H1 (cell line): Measurements from ENCODE around the gene NEDD8. TPM values are rescaled to one million over a fixed set of nuclear protein-coding genes. Genes with fewer than 3 reads are reported as not detected.
"Not testable (repeated sequence)": the region's sequence is repeated elsewhere in the genome, so short reads cannot be mapped to it uniquely, and the experiment has no call there.

Source experiments
- CTCF ChIA-PET: fragments of 300-600 bp; sonication (Branson Sonifier 250); formaldehyde crosslinking; loops from one replicate; lab custom pipeline; 2021; ENCODE audit not compliant: partially characterized antibody; lab: Charles Lee
- POLR2A ChIA-PET: fragments of 300-600 bp; sonication (Branson Sonifier 250); formaldehyde crosslinking; loops from one replicate; lab custom pipeline; 2021; ENCODE audit warnings: inconsistent platforms; ENCODE audit not compliant: partially characterized antibody; lab: Charles Lee
- DNase-seq, 2 experiments: peaks; one replicate each; pipeline versions ENCODE4 v3.0.0 to v3.0.0-alpha.2; 2010 to 2022; ENCODE audit warnings: low spot score in 2 of 2, low read depth in 1 of 2, mixed read lengths in 1 of 2
- FAIRE-seq: peaks from 2 replicates; lab custom pipeline; 2011; peaks lifted over from hg19 to GRCh38; lab: Jason Lieb, UNC
- H2AFZ ChIP-seq: 2 replicates; pipeline ENCODE4 v1.8.1; 2012; ENCODE audit warnings: low read length, inconsistent platforms
- H2AK5ac ChIP-seq: 2 replicates; pipeline ENCODE4 v1.6.1; 2013; ENCODE audit warnings: low read depth, low read length
- H2BK120ac ChIP-seq: replicated peaks from 2 replicates; pipeline ENCODE3; 2013; ENCODE audit warnings: low read depth, low read length, inconsistent platforms
- H2BK12ac ChIP-seq: 2 replicates; pipeline ENCODE4 v1.6.1; 2013; ENCODE audit warnings: low read depth, low read length
- H2BK15ac ChIP-seq: 2 replicates; pipeline ENCODE4 v1.6.1; 2013; ENCODE audit warnings: low read length
- H2BK20ac ChIP-seq: 2 replicates; pipeline ENCODE4 v1.6.1; 2013; ENCODE audit warnings: low read length
- H2BK5ac ChIP-seq: 2 replicates; pipeline ENCODE4 v1.6.1; 2013; ENCODE audit warnings: low read depth, low read length
- H3K14ac ChIP-seq: 2 replicates; pipeline ENCODE4 v1.6.1; 2013; ENCODE audit warnings: inconsistent platforms; ENCODE audit not compliant: insufficient read length
- H3K18ac ChIP-seq: 2 replicates; pipeline ENCODE4 v1.6.1; 2013; ENCODE audit warnings: low read length; ENCODE audit errors: extremely low read depth
- H3K23ac ChIP-seq: 2 replicates; pipeline ENCODE4 v1.6.1; 2013; ENCODE audit warnings: inconsistent platforms; ENCODE audit not compliant: insufficient read length
- H3K23me2 ChIP-seq: 2 replicates; pipeline ENCODE4 v1.6.1; 2013; ENCODE audit warnings: low read depth, low read length
- H3K27ac ChIP-seq: 2 replicates; pipeline ENCODE4 v1.6.1; 2011; ENCODE audit warnings: low read depth, low read length, inconsistent platforms
- H3K27me3 ChIP-seq, 4 experiments: replicated peaks in 1 of 4; 1 replicate in 1 of 4; 2 replicates in 3 of 4; pipeline versions ENCODE4 v1.6.1 to v1.8.1; 2011 to 2013; ENCODE audit warnings: low read length in 3 of 4, mild to moderate bottlenecking in 3 of 4, inconsistent platforms in 2 of 4, mixed read lengths in 2 of 4, moderate library complexity in 1 of 4; ENCODE audit not compliant: control insufficient read depth in 3 of 4, insufficient read depth in 3 of 4; ENCODE audit errors: extremely low read depth in 1 of 4
- H3K36me3 ChIP-seq, 4 experiments: 2 replicates each; pipeline versions ENCODE4 v1.6.1 to v1.8.1; 2011 to 2013; ENCODE audit warnings: mild to moderate bottlenecking in 4 of 4, low read length in 3 of 4, moderate library complexity in 2 of 4, control low read depth in 1 of 4, inconsistent platforms in 1 of 4; ENCODE audit not compliant: insufficient read depth in 4 of 4, control insufficient read depth in 2 of 4
- H3K4ac ChIP-seq: replicated peaks from 2 replicates; pipeline ENCODE3; 2013; ENCODE audit warnings: low read length, low read depth, mixed read lengths, inconsistent platforms; ENCODE audit not compliant: insufficient read length
- H3K4me1 ChIP-seq, 4 experiments: replicated peaks in 1 of 4; 1 replicate in 1 of 4; 2 replicates in 3 of 4; pipeline versions ENCODE4 v1.6.1 to v1.8.1; 2011 to 2013; ENCODE audit warnings: low read length in 3 of 4, inconsistent platforms in 2 of 4, mixed read lengths in 1 of 4; ENCODE audit not compliant: insufficient read depth in 4 of 4, control insufficient read depth in 3 of 4
- H3K4me2 ChIP-seq, 2 experiments: 2 replicates each; pipeline versions ENCODE4 v1.6.1 to v1.8.1; 2011 to 2013; ENCODE audit warnings: low read depth in 2 of 2, low read length in 2 of 2, control low read depth in 1 of 2, inconsistent platforms in 1 of 2, mild to moderate bottlenecking in 1 of 2; ENCODE audit not compliant: insufficient read depth in 1 of 2
- H3K4me3 ChIP-seq, 4 experiments: fragments of 200-600, 300-600 bp in 1 of 4; sonication (generic), shearing (Covaris generic), sonication (Bioruptor Twin) in 1 of 4; 2 replicates each; pipeline versions ENCODE4 v1.5.1 to v1.8.1; 2011 to 2016; ENCODE audit warnings: low read length in 4 of 4, low read depth in 3 of 4, control low read depth in 2 of 4, inconsistent platforms in 2 of 4, mild to moderate bottlenecking in 2 of 4, mixed read lengths in 1 of 4, moderate library complexity in 1 of 4; ENCODE audit not compliant: insufficient read depth in 2 of 4; ENCODE audit errors: extremely low read depth in 1 of 4
- H3K56ac ChIP-seq: replicated peaks from 2 replicates; pipeline ENCODE3; 2013; ENCODE audit warnings: low read depth, mild to moderate bottlenecking, mixed read lengths, low read length, inconsistent platforms; ENCODE audit not compliant: insufficient read length
- H3K79me1 ChIP-seq: 2 replicates; pipeline ENCODE4 v1.6.1; 2013; ENCODE audit warnings: low read depth, low read length, control low read depth
- H3K79me2 ChIP-seq, 2 experiments: 2 replicates each; pipeline versions ENCODE4 v1.6.1 to v1.8.1; 2012 to 2013; ENCODE audit warnings: low read length in 2 of 2, mild to moderate bottlenecking in 2 of 2, inconsistent platforms in 1 of 2; ENCODE audit not compliant: insufficient read depth in 2 of 2, control insufficient read depth in 1 of 2
- H3K9ac ChIP-seq, 4 experiments: replicated peaks in 1 of 4; 1 replicate in 1 of 4; 2 replicates in 3 of 4; pipeline versions ENCODE4 v1.6.1 to v1.8.1; 2011 to 2013; ENCODE audit warnings: low read depth in 3 of 4, low read length in 3 of 4, control low read depth in 2 of 4, mild to moderate bottlenecking in 2 of 4, moderate library complexity in 2 of 4, inconsistent platforms in 1 of 4; ENCODE audit errors: extremely low read depth in 1 of 4
- H3K9me3 ChIP-seq, 2 experiments: 2 replicates each; pipeline versions ENCODE4 v1.6.1 to v1.8.1; 2012 to 2013; ENCODE audit warnings: mild to moderate bottlenecking in 2 of 2, moderate library complexity in 2 of 2, control low read depth in 1 of 2, inconsistent platforms in 1 of 2, low read depth in 1 of 2, low read length in 1 of 2, mixed read lengths in 1 of 2; ENCODE audit not compliant: insufficient read depth in 2 of 2
- H4K20me1 ChIP-seq, 2 experiments: replicated peaks in 1 of 2; 2 replicates each; pipeline versions ENCODE3 to v1.8.1; 2011 to 2013; ENCODE audit warnings: inconsistent platforms in 2 of 2, low read length in 2 of 2, mild to moderate bottlenecking in 1 of 2; ENCODE audit not compliant: insufficient read depth in 2 of 2, control insufficient read depth in 1 of 2
- H4K5ac ChIP-seq: 2 replicates; pipeline ENCODE4 v1.6.1; 2013; ENCODE audit warnings: low read length, low read depth, mixed read lengths, inconsistent platforms; ENCODE audit not compliant: insufficient read length
- H4K8ac ChIP-seq: 2 replicates; pipeline ENCODE4 v1.8.0; 2013; ENCODE audit warnings: mild to moderate bottlenecking, moderate library complexity, low read length, inconsistent platforms; ENCODE audit not compliant: insufficient read depth; ENCODE audit errors: extremely low read depth
- H4K91ac ChIP-seq: replicated peaks from 2 replicates; pipeline ENCODE3; 2013; ENCODE audit warnings: low read length, mixed read lengths, inconsistent platforms; ENCODE audit not compliant: insufficient read length
- WGBS, 2 experiments: shearing (Covaris generic) in 1 of 2; methylation state at CpG; one replicate each; pipeline versions ENCODE4 v1.1.6 to v1.1.7; 2013 to 2015; ENCODE audit warnings: low lambda C conversion rate in 2 of 2, mixed read lengths in 2 of 2, inconsistent platforms in 1 of 2, low coverage in 1 of 2, missing lambda C conversion rate in 1 of 2; ENCODE audit not compliant: insufficient replicate concordance in 2 of 2, insufficient coverage in 1 of 2, insufficient read length in 1 of 2; ENCODE audit errors: extremely low coverage in 1 of 2, missing lambda C conversion rate in 1 of 2; 5-methylcytosine and 5-hydroxymethylcytosine counted together
- polyA plus RNA-seq, 7 experiments: library from polyadenylated mRNA; depleted of rRNA in 3 of 7; stranded (reverse) in 5 of 7; unstranded in 2 of 7; fragments of >200 nt in 5 of 7; fragments of 200-250 nt in 2 of 7; gene quantifications; 1 replicate in 5 of 7; 2 replicates in 1 of 7; 4 replicates in 1 of 7; pipeline versions ENCODE4 v1.2.1 to v1.2.3, GENCODE V29; 2011 to 2013; ENCODE audit warnings: missing spikeins in 2 of 7, mixed read lengths in 2 of 7
- total RNA-seq: library from RNA; stranded (reverse); fragmentation: NEBNext Ultra II Directional; extraction: Animal tissue kit (Norgen Biotek cat#: 25700); gene quantifications from 2 replicates; pipeline ENCODE4 v1.2.1, GENCODE V29; 2021

The NEDD8 gene
- total and polyA plus RNA-seq, 2 of the 8 experiments (the other 6 are each of a cell fraction or from before 2014, with no cell fraction given), result 253 to 317 TPM

DNA sequence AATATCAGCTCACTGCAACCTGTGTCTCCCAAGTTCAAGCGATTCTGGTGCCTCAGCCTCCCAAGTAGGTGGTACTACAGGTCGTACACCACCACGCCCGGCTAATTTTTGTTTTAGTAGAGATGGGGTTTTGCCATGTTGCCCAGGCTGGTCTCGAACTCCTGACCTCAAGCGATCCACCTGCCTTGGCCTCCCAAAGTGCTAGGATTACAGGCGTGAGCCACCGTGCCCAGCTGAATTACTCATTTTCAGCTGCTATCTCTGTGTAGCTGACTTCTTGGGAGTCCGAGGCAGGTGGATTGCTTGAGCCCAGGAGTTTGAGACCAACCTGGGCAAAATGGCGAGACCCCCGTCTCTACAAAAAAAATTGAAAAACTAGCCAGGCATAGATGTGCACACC lies 13.2 kb upstream of the NEDD8 start:
- H3K14ac ChIP-seq, H3K56ac ChIP-seq, H4K91ac ChIP-seq, H3K4me3 ChIP-seq, H3K36me3 ChIP-seq, H3K79me2 ChIP-seq, H3K4me1 ChIP-seq, H4K5ac ChIP-seq, H4K8ac ChIP-seq, H2BK20ac ChIP-seq, H2BK15ac ChIP-seq, H2AK5ac ChIP-seq, FAIRE-seq, DNase-seq, H2BK12ac ChIP-seq, H2AFZ ChIP-seq, H3K27ac ChIP-seq, H3K79me1 ChIP-seq, H3K23me2 ChIP-seq, H3K23ac ChIP-seq, H3K9ac ChIP-seq, H2BK120ac ChIP-seq, H2BK5ac ChIP-seq, H3K18ac ChIP-seq, H3K27me3 ChIP-seq, H3K4me2 ChIP-seq, H3K9me3 ChIP-seq, H3K4ac ChIP-seq, H4K20me1 ChIP-seq: not testable (repeated sequence)
- POLR2A ChIA-PET, result interaction anchor here (1.2 to 2.8 kb wide), 6 partner anchors 8 to 53 kb away, joined by 3 to 20 read pairs (median 4); partner anchors contain the start of genes DHRS1 and NOP9
- 78% methylated on average over 11 of the region's 11 CpGs; no CpG with 5 or more reads in 1 of the 2 experiments for WGBS, 2 experiments
- CTCF ChIA-PET, result interaction anchor here (1.1 to 9.4 kb wide), 6 partner anchors 17 to 187 kb away, joined by 3 to 163 read pairs (median 6); partner anchors contain the start of genes CIDEB, DHRS1, NOP9 and RABGGTA
